GM23248 (cell line): Measurements from ENCODE around the gene TSSC4. TPM values are rescaled to one million over a fixed set of nuclear protein-coding genes. Genes with fewer than 3 reads are reported as not detected.

ENCODE experiments used
- DNase-seq: peaks from one replicate; pipeline ENCODE4 v3.0.0-alpha.2; 2015
- H2AFZ ChIP-seq: fragments of 200-600 bp; sonication (generic); 2 replicates; pipeline ENCODE4 v1.6.1; 2016; ENCODE audit warnings: antibody characterized with exemption
- H3F3A ChIP-seq: fragments of 200-600 bp; sonication (generic); 2 replicates; pipeline ENCODE4 v1.6.1; 2016; ENCODE audit warnings: mild to moderate bottlenecking, antibody characterized with exemption, mixed run types; ENCODE audit not compliant: insufficient read depth
- H3K27ac ChIP-seq: fragments of 200-600 bp; sonication (generic); 2 replicates; pipeline ENCODE4 v1.5.1; 2016; ENCODE audit warnings: mild to moderate bottlenecking
- H3K27me3 ChIP-seq: fragments of 200-600 bp; sonication (generic); replicated peaks from 2 replicates; pipeline ENCODE4 v1.6.1; 2016; ENCODE audit warnings: mild to moderate bottlenecking; ENCODE audit not compliant: insufficient read depth
- H3K36me3 ChIP-seq: fragments of 200-600 bp; sonication (generic); 2 replicates; pipeline ENCODE4 v1.6.1; 2016; ENCODE audit warnings: low read depth, mild to moderate bottlenecking
- H3K4me1 ChIP-seq: fragments of 200-600 bp; sonication (generic); 2 replicates; pipeline ENCODE4 v1.6.1; 2016; ENCODE audit warnings: mild to moderate bottlenecking; ENCODE audit not compliant: insufficient read depth
- H3K4me2 ChIP-seq: fragments of 200-600 bp; sonication (generic); one replicate; pipeline ENCODE4 v1.6.1; 2016; ENCODE audit warnings: mild to moderate bottlenecking; ENCODE audit not compliant: unreplicated experiment
- H3K4me3 ChIP-seq: fragments of 200-600 bp; sonication (generic); 2 replicates; pipeline ENCODE4 v1.5.1; 2016; ENCODE audit warnings: mild to moderate bottlenecking
- H3K79me2 ChIP-seq: fragments of 200-600 bp; sonication (generic); 2 replicates; pipeline ENCODE4 v1.6.1; 2016; ENCODE audit warnings: mild to moderate bottlenecking; ENCODE audit not compliant: insufficient read depth
- H3K9ac ChIP-seq: fragments of 200-600 bp; sonication (generic); 2 replicates; pipeline ENCODE4 v1.6.1; 2016; ENCODE audit warnings: mild to moderate bottlenecking
- H3K9me2 ChIP-seq: fragments of 200-600 bp; sonication (generic); 2 replicates; pipeline ENCODE4 v1.6.1; 2016; ENCODE audit warnings: mixed run types, mild to moderate bottlenecking, moderate library complexity; ENCODE audit not compliant: insufficient read depth
- H3K9me3 ChIP-seq: fragments of 200-600 bp; sonication (generic); one replicate; pipeline ENCODE4 v1.6.1; 2017; ENCODE audit warnings: low read depth
- H4K20me1 ChIP-seq: fragments of 200-600 bp; sonication (generic); 2 replicates; pipeline ENCODE4 v1.6.0; 2016; ENCODE audit not compliant: insufficient read depth
- EZH2 ChIP-seq: fragments of 200-600 bp; sonication (generic); IDR thresholded peaks from 2 replicates; pipeline ENCODE4 v1.6.1; 2018; ENCODE audit warnings: antibody characterized with exemption, mild to moderate bottlenecking; ENCODE audit not compliant: insufficient read depth, poor library complexity, severe bottlenecking
- EZH2phosphoT487 ChIP-seq: fragments of 200-600 bp; sonication (generic); IDR thresholded peaks from 2 replicates; pipeline ENCODE4 v1.6.1; 2018; ENCODE audit warnings: antibody characterized with exemption, moderate library complexity, mild to moderate bottlenecking, low read depth; ENCODE audit not compliant: insufficient read depth
- WGBS, 2 experiments: methylation state at CpG; one replicate each; pipeline ENCODE4 v1.1.6; 2015 to 2017; ENCODE audit warnings: low lambda C conversion rate in 2 of 2, low coverage in 1 of 2; ENCODE audit errors: missing lambda C conversion rate in 2 of 2; 5-methylcytosine and 5-hydroxymethylcytosine counted together
- in situ Hi-C: fragments of 300-500 bp; cut with MboI; formaldehyde crosslinking; loops from 2 replicates; pipeline ENCODE4 v1.15.0; 2020
- polyA plus RNA-seq: library from polyadenylated mRNA; unstranded; fragments of >200 nt; fragmentation: Nextera tagmentation; extraction: Ambion mirVana; gene quantifications from 2 replicates; pipeline ENCODE4 v1.2.1, GENCODE V29; 2016
- total RNA-seq: library from RNA; depleted of rRNA; stranded (reverse); fragments of >200 nt; shearing (Covaris generic); gene quantifications from 2 replicates; pipeline ENCODE4 v1.2.3, GENCODE V29; 2014

Gene TSSC4
- total and polyA plus RNA-seq, 2 experiments from 2014 or later: 44.4 to 61.8 TPM

DNA sequence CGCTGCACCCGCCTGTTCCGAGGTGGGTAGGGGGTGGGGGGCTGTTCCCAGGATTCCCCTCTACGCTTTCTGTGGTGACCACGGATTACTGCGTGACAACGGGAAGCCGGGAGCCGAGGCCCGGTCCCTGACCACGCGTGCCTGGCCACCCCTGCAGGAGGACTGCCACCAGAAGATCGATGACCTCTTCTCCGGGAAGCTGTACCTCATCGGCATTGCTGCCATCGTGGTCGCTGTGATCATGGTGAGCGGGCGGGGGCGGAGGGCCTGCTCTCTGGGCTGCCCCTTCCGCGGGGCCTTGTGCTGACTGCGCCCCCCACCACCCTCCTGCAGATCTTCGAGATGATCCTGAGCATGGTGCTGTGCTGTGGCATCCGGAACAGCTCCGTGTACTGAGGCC is 4.1 kb upstream of the TSSC4 start:
- 95% methylated on average over 22 to 26 of the region's 26 CpGs for WGBS, 2 experiments
- H3K9me3 ChIP-seq: no peaks in the 10 kb centered on the region
- no peak for DNase-seq
- in situ Hi-C loops: no loop called here
- peaks cover 10% of the 10 kb centered on the region; the same call in 1 of the 2 replicates for H3K36me3 ChIP-seq
- no peaks in the 10 kb centered on the region for H3K9me2 ChIP-seq
- no peak overlapping the region for H3K27ac ChIP-seq
- no peak overlapping the region for H3K4me3 ChIP-seq
- peaks cover 24% of the 10 kb centered on the region for H3F3A ChIP-seq
- no peak for TF ChIP-seq EZH2phosphoT487
- no peak for TF ChIP-seq EZH2
- no peak overlapping the region for H3K4me2 ChIP-seq
- H2AFZ ChIP-seq: no peak overlapping the region
- H3K9ac ChIP-seq: no peak overlapping the region
- H3K4me1 ChIP-seq: peaks cover 11% of the 10 kb centered on the region
- peaks cover 73% of the 10 kb centered on the region for H3K79me2 ChIP-seq
- no peaks in the 10 kb centered on the region for H4K20me1 ChIP-seq
- H3K27me3 ChIP-seq: no peaks in the 10 kb centered on the region

DNA sequence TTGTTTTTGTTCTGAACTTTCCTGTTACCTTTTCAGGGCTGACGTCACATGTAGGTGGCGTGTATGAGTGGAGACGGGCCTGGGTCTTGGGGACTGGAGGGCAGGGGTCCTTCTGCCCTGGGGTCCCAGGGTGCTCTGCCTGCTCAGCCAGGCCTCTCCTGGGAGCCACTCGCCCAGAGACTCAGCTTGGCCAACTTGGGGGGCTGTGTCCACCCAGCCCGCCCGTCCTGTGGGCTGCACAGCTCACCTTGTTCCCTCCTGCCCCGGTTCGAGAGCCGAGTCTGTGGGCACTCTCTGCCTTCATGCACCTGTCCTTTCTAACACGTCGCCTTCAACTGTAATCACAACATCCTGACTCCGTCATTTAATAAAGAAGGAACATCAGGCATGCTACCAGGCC is 3.5 kb upstream of the TSSC4 start:
- Histone ChIP-seq H3F3A (peaks cover 24% of the 10 kb centered on the region), H3K9ac (no peak overlapping the region), H3K27ac (no peak overlapping the region), H3K4me2 (no peak overlapping the region), H3K9me3 (no peaks in the 10 kb centered on the region), H2AFZ (no peak overlapping the region), H3K9me2 (no peaks in the 10 kb centered on the region), H3K27me3 (no peaks in the 10 kb centered on the region), H3K36me3 (peaks cover 10% of the 10 kb centered on the region; the same call in 1 of the 2 replicates), H3K4me3 (no peak overlapping the region), H3K79me2 (peaks cover 73% of the 10 kb centered on the region), H4K20me1 (no peaks in the 10 kb centered on the region), H3K4me1 (peaks cover 16% of the 10 kb centered on the region)
- DNase-seq: no peak
- 86 to 87% methylated on average over 12 of the region's 12 CpGs for WGBS, 2 experiments
- no peak for TF ChIP-seq EZH2phosphoT487
- TF ChIP-seq EZH2: no peak
- in situ Hi-C loops: no loop called here

DNA sequence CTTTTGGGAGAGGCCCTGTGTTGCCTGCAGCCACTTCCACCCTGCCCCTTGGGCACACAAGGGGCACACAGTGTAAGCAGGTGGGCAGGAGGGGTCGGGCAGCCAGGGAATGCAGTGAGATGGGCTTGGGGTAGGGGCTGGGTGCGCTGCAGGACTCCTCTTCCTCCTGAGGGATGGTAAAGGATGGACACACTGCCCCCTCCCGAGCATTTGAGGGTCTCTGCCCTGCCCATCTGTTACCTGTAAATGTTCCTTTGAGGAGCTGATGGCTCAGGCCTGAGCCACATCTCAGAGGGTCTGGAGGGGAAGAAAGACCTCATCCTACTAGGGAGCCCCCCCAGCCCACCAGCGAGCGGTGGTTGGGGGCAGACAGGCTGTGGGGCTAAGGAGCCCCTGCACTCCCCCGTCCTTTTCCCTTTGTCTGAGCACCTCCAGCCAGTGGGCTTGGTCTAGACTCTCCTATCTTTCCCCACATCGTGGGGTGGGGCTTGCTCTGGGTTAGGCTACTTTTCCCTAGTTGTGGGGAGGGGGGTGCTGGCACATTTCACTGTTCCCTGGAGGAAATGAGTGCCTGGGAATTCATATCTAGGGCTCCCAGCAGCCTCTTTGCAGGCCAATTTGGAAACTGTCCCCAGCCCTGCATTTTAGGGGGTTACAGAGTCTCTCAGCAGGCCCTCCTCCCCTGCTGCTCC is 1.7 kb upstream of the TSSC4 start:
- in situ Hi-C loops: no loop called here
- Histone ChIP-seq H3K4me1 (peaks cover 20% of the 10 kb centered on the region), H3K9ac (peak overlapping the region; percentile 94), H3K9me2 (no peaks in the 10 kb centered on the region), H3K36me3 (peaks cover 10% of the 10 kb centered on the region; the same call in 1 of the 2 replicates), H3K4me3 (peak overlapping the region; percentile 79), H3K27ac (peak overlapping the region; percentile 96), H3K79me2 (peaks cover 68% of the 10 kb centered on the region), H3K4me2 (peak overlapping the region; percentile 80), H2AFZ (no peak overlapping the region), H3K9me3 (no peaks in the 10 kb centered on the region), H4K20me1 (no peaks in the 10 kb centered on the region), H3F3A (peaks cover 24% of the 10 kb centered on the region), H3K27me3 (no peaks in the 10 kb centered on the region)
- 56 to 62% methylated on average over 7 of the region's 7 CpGs for WGBS, 2 experiments
- DNase-seq: no peak
- TF ChIP-seq EZH2 (no peak), EZH2phosphoT487 (no peak)

DNA sequence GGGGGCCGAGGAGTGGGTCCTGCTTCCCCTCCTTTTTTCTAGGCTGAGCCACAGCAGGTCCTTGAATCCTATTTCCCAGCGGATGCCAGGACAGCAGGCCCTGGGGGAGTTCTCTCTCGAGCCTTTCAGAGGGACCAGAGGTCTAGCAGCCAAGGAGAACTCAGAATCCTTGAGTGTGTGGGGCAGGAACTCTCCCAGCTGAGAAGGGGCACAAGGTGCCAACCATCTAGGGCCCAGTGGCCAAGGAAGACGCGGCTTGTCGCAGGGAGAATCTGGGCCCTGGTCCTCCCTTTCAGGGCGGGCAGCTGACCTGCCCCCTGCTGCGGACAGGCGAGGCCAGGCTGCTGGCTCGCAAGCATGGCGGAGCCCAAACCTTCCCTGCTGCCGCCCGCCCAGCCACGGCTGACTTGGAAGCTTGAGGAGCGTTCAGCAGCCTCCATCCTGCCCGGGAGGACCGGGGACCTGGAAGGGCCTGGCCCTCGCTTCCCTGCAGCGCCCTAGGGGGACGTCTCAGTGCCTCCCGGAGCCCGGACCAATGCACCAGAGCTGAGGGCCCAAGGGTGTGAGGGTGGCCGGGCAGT is 972 bp upstream of the TSSC4 start:
- no peaks in the 10 kb centered on the region for H3K9me3 ChIP-seq
- peak overlapping the region; percentile 79 for H3K4me3 ChIP-seq
- DNase-seq: peak; percentile 64
- peaks cover 20% of the 10 kb centered on the region for H3K4me1 ChIP-seq
- H3F3A ChIP-seq: peaks cover 24% of the 10 kb centered on the region
- H3K9ac ChIP-seq: peak overlapping the region; percentile 94
- H3K27me3 ChIP-seq: no peaks in the 10 kb centered on the region
- peaks cover 10% of the 10 kb centered on the region; the same call in 1 of the 2 replicates for H3K36me3 ChIP-seq
- TF ChIP-seq EZH2: no peak
- TF ChIP-seq EZH2phosphoT487: no peak
- no peaks in the 10 kb centered on the region for H3K9me2 ChIP-seq
- no peaks in the 10 kb centered on the region for H4K20me1 ChIP-seq
- peak overlapping the region; percentile 80 for H3K4me2 ChIP-seq
- H3K27ac ChIP-seq: peak overlapping the region; percentile 96
- peak overlapping the region; percentile 33; the same call in 1 of the 2 replicates for H2AFZ ChIP-seq
- in situ Hi-C loops: no loop called here
- peaks cover 62% of the 10 kb centered on the region for H3K79me2 ChIP-seq
- WGBS, 2 experiments: 4 to 5% methylated on average over 21 to 23 of the region's 23 CpGs
